IMR-90 (cell line): ENCODE data around the gene VTCN1. TPM values are rescaled to one million over a fixed set of nuclear protein-coding genes. Genes with fewer than 3 reads are reported as not detected.
A peak's percentile ranks its signal among the peaks of the same experiment; 100 is the strongest.

Experiments used
- ATAC-seq: fragments of 200-7000 bp; cut with Tn5 transposase; 2 replicates; pipeline ENCODE4 v1.9.1; 2020; ENCODE audit warnings: low read depth, mild to moderate bottlenecking, moderate library complexity
- BruUV-seq: library from RNA; stranded (reverse); fragments of 400-500 nt; replicated peaks from 2 replicates; lab custom pipeline; 2021; lab: Mats Ljungman, UMichigan
- CTCF ChIA-PET: fragments of 300-600 bp; formaldehyde crosslinking; extraction: SDS; loops from one replicate; lab custom pipeline; 2021; ENCODE audit warnings: antibody characterized with exemption; lab: Yijun Ruan, JAX
- POLR2A ChIA-PET: fragments of 300-600 bp; sonication (Branson Sonifier 250); formaldehyde crosslinking; loops from one replicate; lab custom pipeline; 2022; ENCODE audit warnings: antibody characterized with exemption; ENCODE audit not compliant: unreplicated experiment; lab: Charles Lee
- DNase-seq: peaks from one replicate; pipeline ENCODE4 v3.0.0; 2013
- H2AFZ ChIP-seq: replicated peaks from 2 replicates; pipeline ENCODE3; 2013; ENCODE audit warnings: low read length, mild to moderate bottlenecking; ENCODE audit not compliant: poor library complexity
- H2AK5ac ChIP-seq: 2 replicates; pipeline ENCODE4 v1.6.1; 2013; ENCODE audit warnings: low read depth, low read length, inconsistent platforms
- H2AK9ac ChIP-seq: replicated peaks from 2 replicates; pipeline ENCODE3; 2013; ENCODE audit warnings: mild to moderate bottlenecking, low read depth, low read length, moderate library complexity; ENCODE audit not compliant: poor library complexity
- H2BK120ac ChIP-seq: 2 replicates; pipeline ENCODE4 v1.6.1; 2013; ENCODE audit warnings: low read depth, low read length, inconsistent platforms
- H2BK15ac ChIP-seq: 3 replicates; pipeline ENCODE4 v1.6.1; 2013; ENCODE audit warnings: low read depth, low read length, inconsistent platforms
- H2BK20ac ChIP-seq: 2 replicates; pipeline ENCODE4 v1.6.1; 2013; ENCODE audit warnings: low read depth, mild to moderate bottlenecking, inconsistent platforms, low read length, moderate library complexity
- H2BK5ac ChIP-seq: 2 replicates; pipeline ENCODE4 v1.6.1; 2013; ENCODE audit warnings: mild to moderate bottlenecking, low read depth, low read length, inconsistent platforms; ENCODE audit not compliant: poor library complexity, severe bottlenecking
- H3K14ac ChIP-seq: replicated peaks from 2 replicates; pipeline ENCODE4 v1.6.1; 2013; ENCODE audit warnings: low read depth, low read length, inconsistent platforms
- H3K18ac ChIP-seq: 2 replicates; pipeline ENCODE4 v1.6.1; 2013; ENCODE audit warnings: low read depth, low read length, control low read depth
- H3K23ac ChIP-seq: 2 replicates; pipeline ENCODE4 v1.6.1; 2013; ENCODE audit warnings: low read depth, low read length, inconsistent platforms
- H3K27ac ChIP-seq: 2 replicates; pipeline ENCODE4 v1.5.1; 2013; ENCODE audit warnings: mild to moderate bottlenecking, control low read depth, low read length; ENCODE audit not compliant: insufficient read depth
- H3K27me3 ChIP-seq: 2 replicates; pipeline ENCODE4 v1.6.1; 2013; ENCODE audit warnings: low read length; ENCODE audit not compliant: control insufficient read depth, insufficient read depth
- H3K36me3 ChIP-seq: 2 replicates; pipeline ENCODE4 v1.6.1; 2013; ENCODE audit warnings: low read length, mixed read lengths; ENCODE audit not compliant: control insufficient read depth, insufficient read depth
- H3K4ac ChIP-seq: 2 replicates; pipeline ENCODE4 v1.6.1; 2013; ENCODE audit warnings: low read depth, low read length, inconsistent platforms
- H3K4me1 ChIP-seq: 2 replicates; pipeline ENCODE4 v1.6.1; 2013; ENCODE audit warnings: low read length, mixed read lengths; ENCODE audit not compliant: control insufficient read depth, insufficient read depth
- H3K4me2 ChIP-seq: 2 replicates; pipeline ENCODE4 v1.6.1; 2013; ENCODE audit warnings: low read depth, mild to moderate bottlenecking, control low read depth, low read length, moderate library complexity
- H3K4me3 ChIP-seq: 2 replicates; pipeline ENCODE4 v1.5.1; 2013; ENCODE audit warnings: low read depth, mild to moderate bottlenecking, control low read depth, low read length, moderate library complexity; ENCODE audit not compliant: insufficient read depth
- H3K56ac ChIP-seq: 2 replicates; pipeline ENCODE4 v1.6.1; 2013; ENCODE audit warnings: low read length, inconsistent platforms; ENCODE audit not compliant: insufficient read depth; ENCODE audit errors: extremely low read depth
- H3K79me1 ChIP-seq, 2 experiments: 2 replicates each; pipeline ENCODE4 v1.6.1; 2013; ENCODE audit warnings: low read length in 2 of 2, inconsistent platforms in 1 of 2, low read depth in 1 of 2
- H3K9ac ChIP-seq: 2 replicates; pipeline ENCODE4 v1.6.1; 2013; ENCODE audit warnings: low read depth, low read length, control low read depth
- H3K9me1 ChIP-seq: 2 replicates; pipeline ENCODE4 v1.6.1; 2013; ENCODE audit warnings: low read length, inconsistent platforms; ENCODE audit not compliant: insufficient read depth
- H3K9me3 ChIP-seq: 2 replicates; pipeline ENCODE4 v1.6.1; 2013; ENCODE audit warnings: low read length; ENCODE audit not compliant: control insufficient read depth, insufficient read depth
- H4K20me1 ChIP-seq: 2 replicates; pipeline ENCODE4 v1.6.1; 2013; ENCODE audit warnings: low read length, inconsistent platforms; ENCODE audit not compliant: insufficient read depth
- H4K5ac ChIP-seq: 2 replicates; pipeline ENCODE4 v1.6.1; 2013; ENCODE audit warnings: mild to moderate bottlenecking, low read depth, low read length, control low read depth
- H4K8ac ChIP-seq, 2 experiments: 2 replicates each; pipeline ENCODE4 v1.6.1; 2013; ENCODE audit warnings: low read depth in 2 of 2, low read length in 2 of 2, control low read depth in 1 of 2, inconsistent platforms in 1 of 2
- H4K91ac ChIP-seq: 2 replicates; pipeline ENCODE4 v1.6.1; 2013; ENCODE audit warnings: low read depth, low read length, inconsistent platforms; ENCODE audit not compliant: insufficient read depth
- BHLHE40 ChIP-seq: fragments of 150-350 bp; IDR thresholded peaks from 2 replicates; pipeline ENCODE4 v1.6.1; 2016; ENCODE audit warnings: mild to moderate bottlenecking, low read depth, low read length
- CEBPB ChIP-seq: IDR thresholded peaks from 2 replicates; pipeline ENCODE4 v1.6.1; 2012; ENCODE audit warnings: low read depth, low read length, improper control_type of control experiment
- CHD1 ChIP-seq: IDR thresholded peaks from 2 replicates; pipeline ENCODE4 v1.6.1; 2012; ENCODE audit warnings: low read depth, low read length, improper control_type of control experiment
- ELK1 ChIP-seq: fragments of 150-350 bp; IDR thresholded peaks from 2 replicates; pipeline ENCODE4 v1.6.1; 2016; ENCODE audit warnings: low read depth, mild to moderate bottlenecking, low read length, moderate library complexity, borderline replicate concordance
- FOS ChIP-seq: fragments of 150-350 bp; IDR thresholded peaks from 2 replicates; pipeline ENCODE4 v1.6.1; 2016; ENCODE audit warnings: low read depth, low read length
- MAFK ChIP-seq: IDR thresholded peaks from 2 replicates; pipeline ENCODE4 v1.6.1; 2012; ENCODE audit warnings: low read depth, low read length, improper control_type of control experiment
- NFE2L2 ChIP-seq: fragments of 150-350 bp; IDR thresholded peaks from 2 replicates; pipeline ENCODE4 v1.6.1; 2016; ENCODE audit warnings: low read depth, mild to moderate bottlenecking, low read length
- POLR2A ChIP-seq: IDR thresholded peaks from 2 replicates; pipeline ENCODE4 v1.6.1; 2012; ENCODE audit warnings: mild to moderate bottlenecking, low read depth, low read length
- RAD21 ChIP-seq: IDR thresholded peaks from 2 replicates; pipeline ENCODE4 v1.6.1; 2012; ENCODE audit warnings: low read length, improper control_type of control experiment
- RCOR1 ChIP-seq: IDR thresholded peaks from 2 replicates; pipeline ENCODE4 v1.6.1; 2012; ENCODE audit warnings: mild to moderate bottlenecking, low read length, improper control_type of control experiment; ENCODE audit not compliant: insufficient replicate concordance
- RFX5 ChIP-seq: IDR thresholded peaks from 2 replicates; pipeline ENCODE4 v1.8.0; 2012; ENCODE audit warnings: low read depth, mild to moderate bottlenecking, low read length, moderate library complexity
- SMC3 ChIP-seq: fragments of 150-350 bp; IDR thresholded peaks from 2 replicates; pipeline ENCODE4 v1.6.1; 2016; ENCODE audit warnings: low read depth, mild to moderate bottlenecking, antibody characterized with exemption, low read length, moderate library complexity
- USF2 ChIP-seq: fragments of 150-350 bp; IDR thresholded peaks from 2 replicates; pipeline ENCODE4 v1.6.1; 2017; ENCODE audit warnings: mild to moderate bottlenecking, antibody characterized with exemption, low read length, low read depth
- WGBS, 2 experiments: methylation state at CpG; one replicate each; pipeline versions ENCODE4 v1.1.5 to v1.1.7; 2013; ENCODE audit warnings: missing lambda C conversion rate in 2 of 2; ENCODE audit not compliant: insufficient read length in 1 of 2; ENCODE audit errors: extremely low coverage in 2 of 2; 5-methylcytosine and 5-hydroxymethylcytosine counted together
- dilution Hi-C: fragments of 300-500 bp; cut with HindIII; formaldehyde crosslinking; loops from one replicate; pipeline ENCODE4 v1.14.3; 2018; ENCODE audit warnings: low sequenced_read_pairs; ENCODE audit not compliant: unreplicated experiment
- in situ Hi-C: fragments of 300-500 bp; cut with MboI; formaldehyde crosslinking; loops from 3 replicates; pipeline ENCODE4 v1.14.3; 2019; ENCODE audit warnings: low sequenced_read_pairs, inconsistent platforms, mixed read lengths
- intact Hi-C: fragments of 100-400 bp; cut with micrococcal nuclease; formaldehyde crosslinking; loops from 2 replicates; pipeline ENCODE4 v1.10.0; 2022
- polyA plus RNA-seq, 3 experiments: library from polyadenylated mRNA; depleted of rRNA; stranded (reverse); fragments of >200 nt; gene quantifications; 2 replicates each; pipeline ENCODE4 v1.2.3, GENCODE V29; 2012; ENCODE audit warnings: low replicate concordance in 1 of 3
- total RNA-seq: library from RNA; depleted of rRNA; stranded (reverse); fragments of >200 nt; gene quantifications from 2 replicates; pipeline ENCODE4 v1.2.3, GENCODE V29; 2012

Gene VTCN1
- total and polyA plus RNA-seq, 2 of the 4 experiments (the other 2 are of a cell fraction) = not detected

- in situ Hi-C loops (no loop called here), dilution Hi-C loops (no loop called here)
Measured at GRCh38 chr1:117188170-117188815, 22.4 kb downstream of the VTCN1 start.

More at GRCh38 chr1:117188170-117188815, 22.4 kb downstream of the VTCN1 start:
- no TSS peak for BruUV-seq
- CTCF ChIA-PET = interaction anchor here (1.0 kb wide), 1 partner anchor 56 kb away, joined by 3 read pairs; no protein-coding TSS in a partner anchor
- Histone ChIP-seq H3K9me3 (no peaks in the 10 kb centered on the region), H3K27me3 (peaks cover 2% of the 10 kb centered on the region; the same call in 1 of the 2 replicates), H3K56ac (no peak overlapping the region), H3K4me2 (peak overlapping the region; percentile 40), H4K91ac (no peak overlapping the region), H4K20me1 (no peaks in the 10 kb centered on the region), H3K4ac (no peak overlapping the region), H2AK9ac (no peak overlapping the region), H3K4me3 (no peak overlapping the region), H3K36me3 (no peaks in the 10 kb centered on the region), H3K18ac (peak overlapping the region; percentile 33; the same call in 1 of the 2 replicates), H2AFZ (no peak overlapping the region), H2BK5ac (no peak overlapping the region), H3K27ac (no peak overlapping the region), H2BK20ac (peak overlapping the region; percentile 16; the same call in 1 of the 2 replicates), H3K4me1 (peaks cover 5% of the 10 kb centered on the region), H3K14ac (0 out of 2 replicates have a peak overlapping the region, but pooled peaks have one; percentile 25), H3K9me1 (peaks cover 3% of the 10 kb centered on the region; the same call in 1 of the 2 replicates), H4K5ac (no peak overlapping the region; the same call in 1 of the 2 replicates), H3K79me1 (no peaks in the 10 kb centered on the region), H4K8ac (no peak overlapping the region), H2BK120ac (no peak overlapping the region), H3K9ac (no peak overlapping the region), H2BK15ac (no peak overlapping the region), H2AK5ac (no peak overlapping the region), H3K23ac (no peak overlapping the region)
- DNase-seq (peak; percentile 20), ATAC-seq (peak; percentile 49)
- POLR2A ChIA-PET = no interaction called here
- intact Hi-C loops = no loop called here
- 85% methylated on average over 4 of the region's 5 CpGs; no CpG with 5 or more reads in 1 of the 2 experiments for WGBS, 2 experiments
- TF ChIP-seq RAD21 (no peak), BHLHE40 (no peak), POLR2A (no peak), MAFK (no peak), CEBPB (no peak), CHD1 (no peak), NFE2L2 (no peak), USF2 (no peak), FOS (no peak), SMC3 (no peak), ELK1 (no peak), RCOR1 (no peak), RFX5 (no peak)
